DOHH2 (cell line): Measurements from ENCODE around the gene STX18.

Experiments
- CTCF ChIP-seq: fragments of 200-600 bp; sonication (generic); IDR thresholded peaks from one replicate; pipeline ENCODE4 v1.5.1; 2014; ENCODE audit warnings: antibody characterized with exemption, mild to moderate bottlenecking, low read depth, low read length; ENCODE audit not compliant: poor library complexity, severe bottlenecking
- EZH2phosphoT487 ChIP-seq: fragments of 200-600 bp; sonication (generic); IDR thresholded peaks from 2 replicates; pipeline ENCODE4 v1.6.1; 2017; ENCODE audit warnings: borderline replicate concordance, mild to moderate bottlenecking, antibody characterized with exemption, low read length, moderate library complexity, mixed read lengths

GRCh38 chr4:4514786-4515185 is 27.1 kb downstream of the STX18 start:
- no peak for TF ChIP-seq CTCF
- TF ChIP-seq EZH2phosphoT487: no peak
